HG03565 (cell line): Measurements from ENCODE around the gene ASIC5.
"Not testable (repeated sequence)": the region's sequence is repeated elsewhere in the genome, so short reads cannot be mapped to it uniquely, and the experiment has no call there.

ENCODE experiments used
- ATAC-seq: cut with Tn5 transposase; IDR thresholded peaks from one replicate; pipeline ENCODE4 v1.9.1; 2021; ENCODE audit warnings: mild to moderate bottlenecking, moderate library complexity; ENCODE audit not compliant: unreplicated experiment

Gene ASIC5

GRCh38 chr4:155802190-155802959, 63.7 kb downstream of the ASIC5 start:
- no peak for ATAC-seq

DNA sequence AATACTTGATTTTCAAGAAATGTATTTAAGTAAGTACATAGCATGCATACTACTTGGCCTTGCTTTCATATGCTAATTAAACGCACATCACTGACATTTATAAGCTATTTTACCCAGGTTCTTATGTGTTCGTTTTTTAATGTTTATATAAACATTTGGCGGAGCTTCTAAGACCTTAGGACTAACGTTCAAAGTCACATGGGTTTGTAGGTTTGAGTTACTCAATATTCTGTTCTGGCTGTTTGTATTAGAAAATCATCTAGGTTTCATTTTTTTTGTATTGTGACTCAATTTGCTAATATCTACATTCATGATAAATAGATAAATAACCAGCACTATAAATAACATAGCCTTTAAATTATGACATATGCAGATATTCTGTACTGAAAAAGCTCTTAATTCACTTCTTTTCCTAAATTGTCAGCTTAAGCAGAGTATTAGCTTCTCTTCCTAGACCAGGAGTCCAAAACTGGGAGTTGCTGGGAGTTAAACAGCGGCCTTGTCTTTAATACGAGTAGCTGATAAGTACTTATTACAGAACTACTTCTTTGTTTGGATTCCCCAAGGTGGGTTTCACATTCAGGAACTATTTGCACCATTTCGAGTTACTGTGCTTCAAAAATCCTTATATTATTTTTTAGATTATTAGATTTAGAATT, 65.3 kb downstream of the ASIC5 start:
- ATAC-seq = no peak

DNA sequence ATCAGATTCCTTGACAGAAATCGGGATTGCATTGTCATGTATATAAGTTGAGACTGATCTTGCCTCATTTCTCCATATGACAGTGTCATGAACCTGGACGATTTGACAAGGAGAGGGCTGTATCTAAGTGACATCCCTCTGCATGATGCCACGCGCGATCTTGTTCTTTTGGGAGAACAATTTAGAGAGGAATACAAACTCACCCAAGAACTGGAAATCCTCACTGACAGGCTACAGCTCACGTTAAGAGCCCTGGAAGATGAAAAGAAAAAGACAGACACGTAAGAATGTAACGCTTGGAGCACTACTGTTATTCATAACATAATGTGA, 66.3 kb downstream of the ASIC5 start:
- ATAC-seq = no peak

DNA sequence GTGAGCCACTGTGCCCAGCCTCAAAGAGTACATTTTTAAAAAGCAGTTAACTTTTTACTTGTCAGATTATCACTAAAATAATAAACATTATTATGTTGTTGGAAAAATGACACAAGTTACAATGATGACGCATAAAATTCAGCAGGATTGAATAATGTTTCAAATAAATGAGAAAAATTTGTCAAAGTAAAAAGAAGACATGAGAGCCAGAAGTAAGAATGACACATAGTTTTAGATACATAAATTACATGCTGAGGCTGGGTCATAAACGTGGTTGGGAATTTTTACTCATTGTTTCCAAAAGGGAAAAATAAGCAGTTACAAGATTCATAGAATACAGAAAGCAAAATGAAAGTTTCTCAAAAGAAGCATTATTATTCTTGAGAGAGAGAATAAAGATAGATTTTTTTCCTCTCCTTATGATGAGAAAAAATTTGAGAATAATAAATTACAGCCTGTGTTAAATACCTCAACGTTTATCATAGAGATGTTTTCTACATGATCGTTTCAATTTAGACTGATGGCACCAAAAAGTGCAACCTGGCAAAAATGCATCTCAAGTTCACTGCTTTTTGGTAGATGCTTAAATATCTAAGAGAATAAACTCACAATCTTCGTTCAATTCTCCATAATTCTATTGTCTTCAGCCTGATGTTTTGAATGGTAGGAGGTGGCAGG, 66.8 kb downstream of the ASIC5 start:
- ATAC-seq = no peak

GRCh38 chr4:155797581-155797980, 68.5 kb downstream of the ASIC5 start:
- not testable (repeated sequence) for ATAC-seq

DNA sequence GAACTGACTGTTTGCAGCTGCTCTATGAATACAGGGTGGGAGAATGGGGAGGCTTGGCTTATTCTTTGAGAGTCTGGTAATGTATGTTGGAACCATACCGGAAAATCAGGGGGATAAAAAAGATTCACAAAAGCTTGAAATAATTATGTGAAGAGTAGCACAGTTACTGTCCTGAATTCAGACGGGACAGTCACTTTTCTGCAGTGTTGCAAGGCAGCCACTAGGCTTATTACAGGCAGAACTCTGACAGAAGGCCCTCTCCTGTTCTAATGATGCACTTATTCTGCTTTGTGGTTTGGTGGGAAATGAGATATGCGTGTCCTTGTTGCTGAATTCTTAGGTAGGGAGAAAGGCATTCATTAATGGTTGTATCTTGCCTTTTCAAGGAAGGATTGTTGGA, 70.1 kb downstream of the ASIC5 start:
- peak; percentile 93 for ATAC-seq

DNA sequence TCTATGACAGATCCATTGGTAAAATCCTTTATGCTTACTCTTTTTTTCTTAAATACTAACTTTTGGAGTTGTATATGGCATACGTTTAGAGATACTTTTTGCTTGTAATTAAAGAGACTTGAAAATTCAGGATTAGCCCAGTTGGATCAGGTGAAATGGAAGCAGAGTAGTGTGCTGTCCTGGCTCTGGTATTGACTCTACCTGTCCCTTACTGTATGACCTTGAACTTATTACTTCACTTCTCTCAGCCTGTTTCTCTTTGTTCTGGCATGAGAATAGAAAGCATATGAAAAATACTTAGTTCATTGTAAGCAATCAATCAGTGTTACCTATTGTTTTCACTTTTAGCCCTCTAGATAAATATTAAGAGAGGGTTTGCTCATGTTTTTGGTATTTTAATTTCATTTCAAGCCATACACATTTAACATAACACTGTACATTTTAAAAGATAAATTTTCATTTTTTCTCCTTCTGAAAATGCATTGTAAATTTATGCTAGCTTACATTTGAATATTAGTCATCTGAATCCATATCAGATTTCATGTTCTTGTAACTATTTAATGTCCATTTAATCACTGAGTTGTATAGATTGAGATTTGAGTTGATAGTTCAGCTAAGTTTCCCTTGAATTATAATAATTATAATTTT, 71.4 kb downstream of the ASIC5 start:
- no peak for ATAC-seq

GRCh38 chr4:155789982-155790381, 76.1 kb downstream of the ASIC5 start:
- no peak for ATAC-seq

- ATAC-seq = peak; percentile 32
Observed at GRCh38 chr4:155789391-155789790, 76.7 kb downstream of the ASIC5 start.

GRCh38 chr4:155787113-155787710, 78.9 kb downstream of the ASIC5 start:
- ATAC-seq = peak; percentile 98

DNA sequence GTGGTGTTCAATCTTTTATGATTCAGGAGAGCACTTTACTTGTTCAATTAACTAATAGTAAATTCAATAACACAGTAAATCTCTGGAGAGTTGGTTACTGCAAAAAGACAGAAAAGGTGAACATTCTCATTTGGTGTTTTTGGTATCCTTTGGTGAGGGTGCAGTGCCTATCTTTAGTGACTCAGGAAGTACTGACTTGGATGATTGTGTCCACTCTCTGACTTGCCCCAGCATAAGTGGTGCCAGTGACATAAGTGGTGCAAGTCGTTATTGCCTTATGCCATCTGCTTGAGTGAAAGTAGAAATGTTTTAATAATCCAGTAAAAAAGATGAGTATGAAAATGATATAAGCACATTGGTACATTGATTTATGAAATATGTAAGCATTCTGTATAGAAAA, 80.2 kb downstream of the ASIC5 start:
- no peak for ATAC-seq

GRCh38 chr4:155784637-155785036, 81.4 kb downstream of the ASIC5 start:
- no peak for ATAC-seq

DNA sequence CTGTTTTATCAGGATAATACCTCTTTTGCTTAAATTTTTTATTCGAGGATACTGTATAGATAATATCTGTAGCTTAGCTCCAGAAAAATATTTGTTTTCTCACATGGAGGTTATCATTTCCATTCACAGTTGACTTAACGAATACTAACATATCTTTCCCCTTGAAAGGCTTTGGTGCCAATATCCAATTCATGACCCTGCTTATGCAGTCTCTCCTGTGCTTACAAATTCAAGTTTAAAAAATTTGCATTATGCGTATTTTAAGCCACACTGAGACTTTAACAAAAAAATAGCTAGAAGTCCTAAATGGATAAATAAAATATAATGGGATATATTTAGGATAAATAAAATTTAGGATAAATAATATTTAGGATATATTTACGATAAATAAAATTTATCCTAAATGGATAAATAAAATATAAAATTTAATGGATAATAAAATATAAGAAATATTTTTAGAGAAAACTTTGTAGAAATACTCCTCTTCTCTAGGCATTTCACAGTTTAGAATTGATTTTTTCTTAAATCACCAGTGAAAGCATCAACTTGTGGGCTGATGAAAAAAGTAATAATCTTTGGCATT, 84.7 kb downstream of the ASIC5 start:
- no peak for ATAC-seq

DNA sequence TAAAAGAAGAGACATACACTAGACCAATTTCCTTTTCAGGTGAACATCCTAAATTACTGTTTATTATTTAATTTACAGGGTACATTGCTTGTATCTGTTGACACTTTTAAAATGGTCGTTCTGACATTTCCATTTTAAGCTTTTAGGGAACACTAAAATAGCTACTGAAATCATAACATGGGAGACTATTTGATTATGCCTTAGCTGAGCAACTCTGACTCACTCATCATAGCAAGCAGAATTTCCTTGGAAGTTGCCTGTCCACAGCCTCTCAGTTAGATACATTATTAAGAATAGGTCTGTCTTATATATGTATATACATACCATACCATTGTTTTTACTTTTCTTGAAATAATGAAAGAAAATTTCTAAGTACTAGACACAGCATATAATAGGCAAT, 85.3 kb downstream of the ASIC5 start:
- no peak for ATAC-seq
